ENCODE data around the gene COL18A1. TPM values are rescaled to one million over a fixed set of nuclear protein-coding genes. Genes with fewer than 3 reads are reported as not detected.

The COL18A1 gene
- total and polyA plus RNA-seq, 11 donors, result 31.7 to 109 (median 59.0) TPM

DNA sequence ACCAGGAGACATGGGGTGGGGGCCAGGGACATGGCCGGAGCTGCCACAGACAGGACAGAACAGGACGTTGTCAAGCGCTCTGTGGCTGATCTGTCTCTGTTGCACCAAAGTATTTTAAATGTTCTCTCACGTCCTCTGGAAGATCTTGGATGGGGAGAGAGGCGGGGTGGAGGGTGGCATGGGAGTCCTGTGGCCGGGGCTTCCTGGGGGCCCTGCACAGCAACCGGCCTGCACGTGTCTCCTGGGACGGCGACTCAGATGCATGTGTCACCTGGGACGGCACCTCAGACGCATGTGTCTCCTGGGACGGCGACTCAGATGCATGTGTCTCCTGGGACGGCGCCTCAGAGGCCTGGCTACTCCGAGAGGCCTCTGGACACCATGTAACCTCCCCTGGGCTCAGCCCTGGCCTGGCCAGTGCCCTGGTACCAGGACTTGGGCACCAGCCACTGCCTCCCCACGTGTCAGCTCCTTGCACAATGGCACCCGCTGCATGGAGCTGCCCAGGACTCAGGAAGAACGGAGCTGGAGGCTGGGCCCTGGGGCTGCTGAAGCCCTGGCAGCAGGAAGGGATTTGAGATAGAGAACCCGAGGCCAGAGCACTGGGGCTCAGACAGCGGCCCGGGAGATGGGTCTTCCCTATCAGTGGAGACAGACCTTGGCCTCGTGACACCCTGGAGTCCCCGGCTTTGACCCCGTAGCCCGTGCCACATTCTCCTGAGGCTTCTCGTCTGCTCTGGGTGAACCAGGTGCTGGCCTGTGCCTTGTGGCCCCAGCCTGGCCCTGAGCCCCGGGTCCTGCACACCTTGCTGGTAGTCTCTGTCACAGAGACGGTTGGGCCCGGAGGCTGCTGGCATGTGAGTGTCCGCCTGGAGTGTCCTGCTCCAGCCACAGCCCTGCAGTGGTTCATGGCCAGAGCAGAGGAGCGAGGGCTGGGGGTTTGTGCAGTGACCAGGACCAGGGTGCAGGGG is 152.0 kb downstream of the COL18A1 start:
- intact Hi-C loops (cut with DNase I), result loop anchor here (1.0 to 10.0 kb wide), 11 partner anchors 35 to 368 kb away; no protein-coding TSS in a partner anchor
- peaks cover 0 to 17% (median 0%) of the 10 kb centered on the region in 9 donors for H3K27me3 ChIP-seq
- no peaks in the 10 kb centered on the region for H3K36me3 ChIP-seq
- peaks cover 0 to 24% (median 4%) of the 10 kb centered on the region in 12 donors for H3K4me1 ChIP-seq
- DNase-seq (peak in 2 of 5 donors; percentile 31 to 67), ATAC-seq (no peak)
- TF ChIP-seq, protein P1, sequence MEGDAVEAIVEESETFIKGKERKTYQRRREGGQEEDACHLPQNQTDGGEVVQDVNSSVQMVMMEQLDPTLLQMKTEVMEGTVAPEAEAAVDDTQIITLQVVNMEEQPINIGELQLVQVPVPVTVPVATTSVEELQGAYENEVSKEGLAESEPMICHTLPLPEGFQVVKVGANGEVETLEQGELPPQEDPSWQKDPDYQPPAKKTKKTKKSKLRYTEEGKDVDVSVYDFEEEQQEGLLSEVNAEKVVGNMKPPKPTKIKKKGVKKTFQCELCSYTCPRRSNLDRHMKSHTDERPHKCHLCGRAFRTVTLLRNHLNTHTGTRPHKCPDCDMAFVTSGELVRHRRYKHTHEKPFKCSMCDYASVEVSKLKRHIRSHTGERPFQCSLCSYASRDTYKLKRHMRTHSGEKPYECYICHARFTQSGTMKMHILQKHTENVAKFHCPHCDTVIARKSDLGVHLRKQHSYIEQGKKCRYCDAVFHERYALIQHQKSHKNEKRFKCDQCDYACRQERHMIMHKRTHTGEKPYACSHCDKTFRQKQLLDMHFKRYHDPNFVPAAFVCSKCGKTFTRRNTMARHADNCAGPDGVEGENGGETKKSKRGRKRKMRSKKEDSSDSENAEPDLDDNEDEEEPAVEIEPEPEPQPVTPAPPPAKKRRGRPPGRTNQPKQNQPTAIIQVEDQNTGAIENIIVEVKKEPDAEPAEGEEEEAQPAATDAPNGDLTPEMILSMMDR (IDR thresholded peaks at IDR 0.05), result no peak
- TF ChIP-seq POLR2A (IDR thresholded peaks at IDR 0.05), result no peak
- no peak overlapping the region for H3K4me3 ChIP-seq
- 78 to 83% (median 81%) methylated on average over 26 to 33 of the region's 33 CpGs for WGBS, 4 donors
- H3K9me3 ChIP-seq, result no peaks in the 10 kb centered on the region
- H3K27ac ChIP-seq, result peak overlapping the region in 1 of 12 donors; percentile 86

DNA sequence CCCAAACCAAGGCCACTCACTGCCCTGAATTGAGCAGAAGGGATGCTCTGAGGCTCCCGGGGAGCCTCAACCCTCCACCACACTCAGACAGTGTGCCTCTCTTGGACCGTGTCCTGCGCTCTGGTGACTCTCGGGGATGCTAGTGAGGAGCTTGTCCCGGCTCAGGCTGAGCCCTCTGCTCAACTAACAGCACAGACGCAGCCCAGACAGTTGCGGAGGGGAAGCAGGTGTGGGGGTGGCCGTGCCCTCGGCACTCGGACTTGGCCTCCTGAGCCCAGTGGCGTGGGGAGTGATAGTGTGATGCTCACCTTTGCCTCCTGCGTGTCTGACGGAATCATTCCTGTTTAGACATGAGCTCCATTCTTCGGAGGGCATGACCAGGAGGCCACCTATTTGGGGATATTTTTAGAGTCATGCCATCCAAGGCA is 152.7 kb downstream of the COL18A1 start:
- Histone ChIP-seq H3K9me3 (no peaks in the 10 kb centered on the region), H3K4me1 (peaks cover 0 to 17% (median 4%) of the 10 kb centered on the region in 12 donors), H3K36me3 (no peaks in the 10 kb centered on the region), H3K4me3 (no peak overlapping the region), H3K27ac (no peak overlapping the region), H3K27me3 (peaks cover 0 to 17% (median 0%) of the 10 kb centered on the region in 9 donors)
- ATAC-seq, result no peak
- WGBS, 4 donors, result 80 to 87% (median 84%) methylated on average over 10 to 14 of the region's 14 CpGs
- peak in 2 of 5 donors; percentile 19 to 30 for DNase-seq
- TF ChIP-seq, protein P1 (IDR thresholded peaks at IDR 0.05), result no peak
- no peak for TF ChIP-seq POLR2A (IDR thresholded peaks at IDR 0.05)
- intact Hi-C loops (cut with DNase I), result loop anchor here in 9 of 10 donors (2.0 to 10.0 kb wide), 7 partner anchors 35 to 367 kb away; no protein-coding TSS in a partner anchor

- H3K27ac ChIP-seq, result no peak overlapping the region
- no peaks in the 10 kb centered on the region for H3K36me3 ChIP-seq
- ATAC-seq, result no peak
- DNase-seq, result peak in 2 of 5 donors; percentile 6 to 21
- no peak overlapping the region for H3K4me3 ChIP-seq
- intact Hi-C loops (cut with DNase I), result loop anchor here in 7 of 10 donors (5.0 to 10.0 kb wide), 5 partner anchors 34 to 367 kb away; no protein-coding TSS in a partner anchor
- peaks cover 0 to 17% (median 0%) of the 10 kb centered on the region in 9 donors for H3K27me3 ChIP-seq
- TF ChIP-seq POLR2A (IDR thresholded peaks at IDR 0.05), result no peak
- TF ChIP-seq, protein P1 (IDR thresholded peaks at IDR 0.05), result no peak
- H3K9me3 ChIP-seq, result peaks cover 0 to 3% (median 0%) of the 10 kb centered on the region in 12 donors
- peaks cover 0 to 16% (median 4%) of the 10 kb centered on the region in 12 donors for H3K4me1 ChIP-seq
- 83 to 87% (median 86%) methylated on average over 21 to 26 of the region's 26 CpGs for WGBS, 4 donors
Observed at GRCh38 chr21:45558044-45558721, 153.2 kb downstream of the COL18A1 start.
